HCT116 (cell line): ENCODE data around the gene SNHG17. TPM values are rescaled to one million over a fixed set of nuclear protein-coding genes. Genes with fewer than 3 reads are reported as not detected.

Source experiments
- ATAC-seq: fragments of 200-7000 bp; cut with Tn5 transposase; 2 replicates; pipeline ENCODE4 v1.9.1; 2020; ENCODE audit warnings: mild to moderate bottlenecking, moderate library complexity
- BruUV-seq: library from RNA; stranded (reverse); fragments of 400-500 nt; replicated peaks from 2 replicates; lab custom pipeline; 2021; lab: Mats Ljungman, UMichigan
- CTCF ChIA-PET: fragments of 300-600 bp; sonication (Branson Sonifier 250); formaldehyde crosslinking; loops from one replicate; lab custom pipeline; 2021; ENCODE audit warnings: antibody characterized with exemption; lab: Charles Lee
- POLR2A ChIA-PET: fragments of 300-600, 350-600 bp; sonication (Branson Sonifier 250); formaldehyde crosslinking; loops from one replicate; lab custom pipeline; 2021; ENCODE audit warnings: antibody characterized with exemption; lab: Charles Lee
- RAD21 ChIA-PET, 2 experiments: fragments of 300-600 bp; sonication (Branson Sonifier 250); formaldehyde crosslinking; loops; one replicate each; lab custom pipeline; 2023; ENCODE audit warnings: low total read pairs in 2 of 2; ENCODE audit not compliant: uncharacterized antibody in 2 of 2, unreplicated experiment in 2 of 2, low non-redundant PET in 1 of 2; lab: Charles Lee
- DNase-seq: peaks from one replicate; pipeline ENCODE4 v3.0.0-alpha.2; 2010; ENCODE audit warnings: low read depth, low spot score
- H2AFZ ChIP-seq: fragments of 200-600 bp; shearing (Covaris generic), sonication (generic); 2 replicates; pipeline ENCODE4 v1.6.1; 2017; ENCODE audit warnings: low read depth, mixed run types, mixed read lengths, antibody characterized with exemption, low read length; ENCODE audit not compliant: poor library complexity, severe bottlenecking
- H3K27ac ChIP-seq: 2 replicates; pipeline ENCODE4 v1.5.1; 2012; ENCODE audit warnings: low read depth, low read length
- H3K27me3 ChIP-seq: fragments of 200-600 bp; sonication (generic); 2 replicates; pipeline ENCODE4 v1.6.1; 2016; ENCODE audit warnings: mixed run types, low read length, mixed read lengths; ENCODE audit not compliant: insufficient read depth
- H3K36me3 ChIP-seq, 2 experiments: fragments of 200-500 bp in 1 of 2; fragments of 200-600 bp in 1 of 2; sonication (Bioruptor generic) in 1 of 2; sonication (generic) in 1 of 2; 2 replicates each; pipeline versions ENCODE4 v1.5.1 to v1.6.1; 2014 to 2016; ENCODE audit warnings: low read length in 2 of 2, inconsistent platforms in 1 of 2, mixed read lengths in 1 of 2, mixed run types in 1 of 2; ENCODE audit not compliant: insufficient read depth in 2 of 2, control insufficient read depth in 1 of 2
- H3K4me1 ChIP-seq, 2 experiments: fragments of 200-600 bp in 1 of 2; sonication (generic) in 1 of 2; 2 replicates each; pipeline versions ENCODE4 v1.5.1 to v1.6.1; 2012 to 2017; ENCODE audit warnings: low read length in 2 of 2, inconsistent platforms in 1 of 2, mild to moderate bottlenecking in 1 of 2, mixed read lengths in 1 of 2, mixed run types in 1 of 2, moderate library complexity in 1 of 2; ENCODE audit not compliant: insufficient read depth in 2 of 2, control insufficient read depth in 1 of 2
- H3K4me2 ChIP-seq: fragments of 200-600 bp; sonication (generic); 2 replicates; pipeline ENCODE4 v1.6.1; 2017; ENCODE audit warnings: mixed run types, low read length, mixed read lengths
- H3K4me3 ChIP-seq, 2 experiments: fragments of 200-600 bp in 1 of 2; sonication (generic) in 1 of 2; replicated peaks in 1 of 2; 2 replicates each; pipeline ENCODE4 v1.5.1; 2011 to 2016; ENCODE audit warnings: low read length in 2 of 2, control low read depth in 1 of 2, low read depth in 1 of 2, mild to moderate bottlenecking in 1 of 2, mixed read lengths in 1 of 2, mixed run types in 1 of 2
- H3K79me2 ChIP-seq: fragments of 200-600 bp; sonication (generic); 2 replicates; pipeline ENCODE4 v1.6.1; 2017; ENCODE audit warnings: mild to moderate bottlenecking, mixed run types, low read length, moderate library complexity, mixed read lengths; ENCODE audit not compliant: insufficient read depth
- H3K9ac ChIP-seq: fragments of 200-600 bp; sonication (generic); 2 replicates; pipeline ENCODE4 v1.6.1; 2016; ENCODE audit warnings: low read length, mixed read lengths
- H3K9me2 ChIP-seq: fragments of 200-600 bp; sonication (generic), shearing (Covaris generic); 2 replicates; pipeline ENCODE4 v1.6.1; 2017; ENCODE audit warnings: mixed run types, mild to moderate bottlenecking, moderate library complexity; ENCODE audit not compliant: insufficient read depth
- H3K9me3 ChIP-seq, 2 experiments: fragments of 200-500 bp in 1 of 2; fragments of 200-600 bp in 1 of 2; sonication (Bioruptor generic) in 1 of 2; sonication (generic) in 1 of 2; 2 replicates each; pipeline ENCODE4 v1.6.1; 2014 to 2017; ENCODE audit warnings: low read length in 2 of 2, mixed read lengths in 2 of 2, inconsistent platforms in 1 of 2, low read depth in 1 of 2, mild to moderate bottlenecking in 1 of 2, mixed run types in 1 of 2, moderate library complexity in 1 of 2; ENCODE audit not compliant: control insufficient read depth in 1 of 2, insufficient read depth in 1 of 2
- H4K20me1 ChIP-seq: fragments of 200-600 bp; sonication (generic), shearing (Covaris generic); 2 replicates; pipeline ENCODE4 v1.6.1; 2017; ENCODE audit warnings: mixed run types, mild to moderate bottlenecking, moderate library complexity; ENCODE audit not compliant: insufficient read depth
- CBX3 ChIP-seq: IDR thresholded peaks from 2 replicates; pipeline ENCODE4 v1.6.1; 2012; ENCODE audit warnings: low read depth
- CTCF ChIP-seq, 3 experiments: fragments of 200-600 bp in 1 of 3; sonication (generic) in 1 of 3; IDR thresholded peaks in 2 of 3; conservative IDR thresholded peaks in 1 of 3; 2 replicates each; pipeline ENCODE4 v1.5.1; 2012 to 2017; ENCODE audit warnings: low read depth in 2 of 3, low read length in 2 of 3, antibody characterized with exemption in 1 of 3, borderline replicate concordance in 1 of 3, control low read depth in 1 of 3, mild to moderate bottlenecking in 1 of 3, mixed read lengths in 1 of 3, mixed run types in 1 of 3, moderate library complexity in 1 of 3; ENCODE audit not compliant: insufficient read depth in 1 of 3
- FOSL1 ChIP-seq: IDR thresholded peaks from 2 replicates; pipeline ENCODE4 v1.6.1; 2012; ENCODE audit warnings: low read depth
- JUND ChIP-seq: IDR thresholded peaks from 2 replicates; pipeline ENCODE4 v1.6.1; 2012
- POLR2A ChIP-seq: IDR thresholded peaks from 2 replicates; pipeline ENCODE4 v1.7.0; 2011; ENCODE audit warnings: borderline replicate concordance; ENCODE audit not compliant: insufficient read depth, insufficient read length; ENCODE audit errors: extremely low read depth
- POLR2AphosphoS5 ChIP-seq: IDR thresholded peaks from 2 replicates; pipeline ENCODE4 v1.6.1; 2011; ENCODE audit warnings: mild to moderate bottlenecking, low read depth, low read length, moderate library complexity
- RAD21 ChIP-seq: IDR thresholded peaks from 2 replicates; pipeline ENCODE4 v1.6.1; 2012; ENCODE audit warnings: low read depth, mild to moderate bottlenecking
- REST ChIP-seq: IDR thresholded peaks from 2 replicates; pipeline ENCODE4 v1.6.1; 2012; ENCODE audit warnings: low read depth
- SIN3A ChIP-seq: IDR thresholded peaks from 2 replicates; pipeline ENCODE4 v1.6.1; 2012; ENCODE audit warnings: low read depth
- SP1 ChIP-seq: IDR thresholded peaks from 2 replicates; pipeline ENCODE4 v1.6.1; 2012; ENCODE audit warnings: low read depth
- ZNF274 ChIP-seq: fragments of 200-500 bp; sonication (Bioruptor generic); IDR thresholded peaks from 2 replicates; pipeline ENCODE4 v1.6.1; 2014; ENCODE audit warnings: mild to moderate bottlenecking, low read depth, low read length, inconsistent platforms
- intact Hi-C: fragments of 100-400 bp; cut with micrococcal nuclease; formaldehyde crosslinking; loops from 2 replicates; pipeline ENCODE4 v1.10.0; 2022
- total RNA-seq: library from RNA; stranded (reverse); gene quantifications from one replicate; pipeline ENCODE4 v1.2.1, GENCODE V29; 2021; ENCODE audit not compliant: unreplicated experiment
- TF ChIP-seq, protein P1 (sequence below): IDR thresholded peaks from 2 replicates; pipeline ENCODE4 v1.6.1; 2011; ENCODE audit warnings: mild to moderate bottlenecking, low read length, moderate library complexity; ENCODE audit not compliant: insufficient replicate concordance; ENCODE audit errors: extremely low read depth
- TF ChIP-seq, protein P2 (sequence below): IDR thresholded peaks from 2 replicates; pipeline ENCODE4 v1.6.1; 2012

Gene SNHG17
- total RNA-seq, 1 experiment from 2014 or later: 65.7 TPM

DNA sequence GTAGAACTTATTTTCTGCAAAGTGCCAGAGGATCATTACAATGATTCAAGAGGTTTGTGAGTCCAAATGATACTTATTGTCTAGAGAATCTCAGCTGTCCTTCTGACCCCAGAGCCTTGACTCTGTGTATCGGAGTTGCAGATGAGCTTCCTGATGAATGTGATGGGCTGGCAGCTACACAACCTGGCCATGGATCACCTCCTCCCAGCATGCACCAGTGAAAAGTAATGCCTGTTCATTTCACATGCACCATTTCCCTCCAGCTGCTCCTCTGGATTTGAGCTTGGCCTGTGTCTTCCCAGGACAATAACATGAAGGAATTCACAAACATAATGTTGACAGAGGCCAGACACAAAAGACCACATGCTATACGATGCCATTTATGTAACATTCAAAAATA lies 30.0 kb downstream of the SNHG17 start:
- TF ChIP-seq CBX3 (no peak), RAD21 (no peak), ZNF274 (no peak), SIN3A (no peak)
- BruUV-seq: no TSS peak
- intact Hi-C loops: loop anchor here (5.0 kb wide), 2 partner anchors 348 to 843 kb away; no protein-coding TSS in a partner anchor
- ChIA-PET RAD21 (no interaction called here), POLR2A (no interaction called here), CTCF (no interaction called here)
- H3K4me2 ChIP-seq: no peak overlapping the region
- H3K4me3 ChIP-seq: no peak overlapping the region
- no peaks in the 10 kb centered on the region for H3K27me3 ChIP-seq
- no peaks in the 10 kb centered on the region; a peak in 1 of 4 replicates for H3K4me1 ChIP-seq
- no peak overlapping the region for H3K9ac ChIP-seq
- no peak for ATAC-seq
- H4K20me1 ChIP-seq: no peaks in the 10 kb centered on the region
- H3K27ac ChIP-seq: no peak overlapping the region
- DNase-seq: no peak
- H3K9me3 ChIP-seq: no peaks in the 10 kb centered on the region; a peak in 1 of 4 replicates
- no peaks in the 10 kb centered on the region for H3K36me3 ChIP-seq
- no peaks in the 10 kb centered on the region for H3K79me2 ChIP-seq
- H3K9me2 ChIP-seq: no peaks in the 10 kb centered on the region
- no peak overlapping the region for H2AFZ ChIP-seq

- Histone ChIP-seq H3K27me3 (no peaks in the 10 kb centered on the region), H4K20me1 (no peaks in the 10 kb centered on the region), H3K4me1 (no peaks in the 10 kb centered on the region; a peak in 1 of 4 replicates), H3K4me2 (no peak overlapping the region), H3K9me2 (no peaks in the 10 kb centered on the region), H3K79me2 (no peaks in the 10 kb centered on the region), H3K4me3 (no peak overlapping the region), H2AFZ (no peak overlapping the region), H3K36me3 (no peaks in the 10 kb centered on the region), H3K9ac (no peak overlapping the region), H3K9me3 (no peaks in the 10 kb centered on the region; a peak in 1 of 4 replicates), H3K27ac (no peak overlapping the region)
- intact Hi-C loops: no loop called here
- POLR2A ChIA-PET: no interaction called here
- RAD21 ChIA-PET: no interaction called here
- CTCF ChIA-PET: no interaction called here
- ATAC-seq (no peak), DNase-seq (no peak)
- no TSS peak for BruUV-seq
- TF ChIP-seq REST (no peak), FOSL1 (no peak), POLR2A (no peak), POLR2AphosphoS5 (no peak), SIN3A (no peak), SP1 (no peak), JUND (no peak), CTCF (IDR thresholded peaks at IDR 0.05 in 2 of 3, conservative IDR thresholded peaks at IDR 0.05 in 1 of 3; ENCODE audit: borderline replicate concordance in 1 of 3, insufficient read depth in 1 of 3, low read depth in 2 of 3, low read length in 2 of 3) (no peak)
- TF ChIP-seq, protein P1, sequence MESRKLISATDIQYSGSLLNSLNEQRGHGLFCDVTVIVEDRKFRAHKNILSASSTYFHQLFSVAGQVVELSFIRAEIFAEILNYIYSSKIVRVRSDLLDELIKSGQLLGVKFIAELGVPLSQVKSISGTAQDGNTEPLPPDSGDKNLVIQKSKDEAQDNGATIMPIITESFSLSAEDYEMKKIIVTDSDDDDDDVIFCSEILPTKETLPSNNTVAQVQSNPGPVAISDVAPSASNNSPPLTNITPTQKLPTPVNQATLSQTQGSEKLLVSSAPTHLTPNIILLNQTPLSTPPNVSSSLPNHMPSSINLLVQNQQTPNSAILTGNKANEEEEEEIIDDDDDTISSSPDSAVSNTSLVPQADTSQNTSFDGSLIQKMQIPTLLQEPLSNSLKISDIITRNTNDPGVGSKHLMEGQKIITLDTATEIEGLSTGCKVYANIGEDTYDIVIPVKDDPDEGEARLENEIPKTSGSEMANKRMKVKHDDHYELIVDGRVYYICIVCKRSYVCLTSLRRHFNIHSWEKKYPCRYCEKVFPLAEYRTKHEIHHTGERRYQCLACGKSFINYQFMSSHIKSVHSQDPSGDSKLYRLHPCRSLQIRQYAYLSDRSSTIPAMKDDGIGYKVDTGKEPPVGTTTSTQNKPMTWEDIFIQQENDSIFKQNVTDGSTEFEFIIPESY: no peak
- TF ChIP-seq, protein P2, sequence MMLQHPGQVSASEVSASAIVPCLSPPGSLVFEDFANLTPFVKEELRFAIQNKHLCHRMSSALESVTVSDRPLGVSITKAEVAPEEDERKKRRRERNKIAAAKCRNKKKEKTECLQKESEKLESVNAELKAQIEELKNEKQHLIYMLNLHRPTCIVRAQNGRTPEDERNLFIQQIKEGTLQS: no peak
Observed at GRCh38 chr20:38404016-38404415, 31.1 kb downstream of the SNHG17 start.
